Cardiac ventricle fibroblast (primary cell): ENCODE measurements around the gene C11orf71. TPM values are rescaled to one million over a fixed set of nuclear protein-coding genes. Genes with fewer than 3 reads are reported as not detected.

ENCODE experiments used
- total RNA-seq: library from RNA; depleted of rRNA; stranded (reverse); fragments of >200 nt; gene quantifications from 2 replicates; pipeline ENCODE4 v1.2.3, GENCODE V29; 2015

C11orf71 gene
- 3.6 and 3.8 TPM in 2 replicates for total RNA-seq

GRCh38 chr11:114400216-114400914, at the start of gene C11orf71, which contains the start of gene RBM7:
TSS of gene C11orf71 (minus strand) at chr11:114400511. CDS start at chr11:114400331, 180 bp downstream.
TSS of gene RBM7 (plus strand) at chr11:114400666. CDS start at chr11:114400672, 6 bp downstream.

GRCh38 chr11:114439229-114440120, 39.2 kb upstream of the C11orf71 start, which contains the start of gene REXO2:
TSS of gene REXO2 (plus strand) at chr11:114439467. CDS start at chr11:114439529, 62 bp downstream.

Other genes starting within 250 kb of the C11orf71 start
- gene NNMT, start 104.1 kb downstream of the C11orf71 start, total RNA-seq, result 895 and 1,011 TPM in 2 replicates
- 12.9 and 27.7 TPM in 2 replicates for gene RBM7, start 155 bp upstream of the C11orf71 start, total RNA-seq
- gene REXO2, start 39.0 kb upstream of the C11orf71 start, total RNA-seq, result 128 and 151 TPM in 2 replicates
- not detected in 2 replicates for gene NXPE1, start 159.4 kb upstream of the C11orf71 start, total RNA-seq
- gene NXPE4, start 195.3 kb upstream of the C11orf71 start, total RNA-seq, result not detected in 2 replicates